Left ventricle myocardium superior (tissue), 1 donor: ENCODE measurements around the gene CEP131. TPM values are rescaled to one million over a fixed set of nuclear protein-coding genes. Genes with fewer than 3 reads are reported as not detected.

Experiments used
- ATAC-seq: fragments of 200-7000 bp; cut with Tn5 transposase; one replicate; pipeline ENCODE4 v1.9.1; 2020; ENCODE audit warnings: mild to moderate bottlenecking, moderate library complexity
- DNase-seq: peaks from one replicate; pipeline ENCODE4 v3.0.0-alpha.2; 2020
- intact Hi-C: fragments of 100-400 bp; cut with micrococcal nuclease; formaldehyde crosslinking; loops from one replicate; pipeline ENCODE4 v1.11.0; 2022
- total RNA-seq: library from RNA; stranded (reverse); fragmentation: NEBNext Ultra II Directional; extraction: Animal tissue kit (Norgen Biotek cat#: 25700); gene quantifications from one replicate; pipeline ENCODE4 v1.2.1, GENCODE V29; 2021
- donor health status: DM: no; HTN: yes; CAD: no; lungs with severe emphysema.

The CEP131 gene
- total RNA-seq, 1 donor from 2014 or later, result 13.6 TPM

GRCh38 chr17:81252326-81252986 lies 29.7 kb upstream of the CEP131 start:
- no peak for DNase-seq
- no peak for ATAC-seq
- intact Hi-C loops, result no loop called here

- intact Hi-C loops, result no loop called here
- DNase-seq, result peak; percentile 33
- peak; percentile 14 for ATAC-seq
Measured at GRCh38 chr17:81251709-81252301, 29.0 kb upstream of the CEP131 start.

- ATAC-seq (peak; percentile 59), DNase-seq (peak; percentile 78)
- intact Hi-C loops, result no loop called here
Measured at GRCh38 chr17:81251094-81251708, 28.4 kb upstream of the CEP131 start.

GRCh38 chr17:81250286-81251093 lies 27.7 kb upstream of the CEP131 start:
- intact Hi-C loops, result no loop called here
- DNase-seq, result peak; percentile 26

GRCh38 chr17:81249223-81250040 lies 26.7 kb upstream of the CEP131 start:
- no peak for ATAC-seq
- DNase-seq, result no peak
- intact Hi-C loops, result no loop called here

More at GRCh38 chr17:81250286-81251093, 27.7 kb upstream of the CEP131 start:
- no peak for ATAC-seq

- ATAC-seq (no peak), DNase-seq (peak; percentile 26)
- intact Hi-C loops, result no loop called here
Measured at GRCh38 chr17:81248649-81249048, 25.9 kb upstream of the CEP131 start.

- ATAC-seq (no peak), DNase-seq (no peak)
- intact Hi-C loops, result no loop called here
Measured at GRCh38 chr17:81247339-81247990, 24.7 kb upstream of the CEP131 start.

GRCh38 chr17:81246679-81247338 lies 24.0 kb upstream of the CEP131 start:
- intact Hi-C loops, result no loop called here
- ATAC-seq (no peak), DNase-seq (peak; percentile 25)

GRCh38 chr17:81246343-81246670 lies 23.5 kb upstream of the CEP131 start:
- ATAC-seq, result no peak
- DNase-seq, result no peak
- intact Hi-C loops, result no loop called here

- DNase-seq (peak; percentile 28), ATAC-seq (no peak)
- intact Hi-C loops, result no loop called here
Measured at GRCh38 chr17:81245665-81246342, 23.0 kb upstream of the CEP131 start.

GRCh38 chr17:81245024-81245664 lies 22.4 kb upstream of the CEP131 start:
- intact Hi-C loops, result no loop called here
- DNase-seq (peak; percentile 24), ATAC-seq (no peak)

- no peak for ATAC-seq
- intact Hi-C loops, result no loop called here
- DNase-seq, result peak; percentile 30
Measured at GRCh38 chr17:81244358-81245023, 21.7 kb upstream of the CEP131 start.

GRCh38 chr17:81243333-81243664 lies 20.5 kb upstream of the CEP131 start:
- intact Hi-C loops, result no loop called here
- no peak for ATAC-seq
- no peak for DNase-seq

- DNase-seq (peak; percentile 27), ATAC-seq (no peak)
- intact Hi-C loops, result no loop called here
Measured at GRCh38 chr17:81242421-81243332, 19.9 kb upstream of the CEP131 start.

- DNase-seq (peak; percentile 73), ATAC-seq (no peak)
- intact Hi-C loops, result no loop called here
Measured at GRCh38 chr17:81241648-81242420, 19.1 kb upstream of the CEP131 start.
